Calu3 (cell line): Measurements from ENCODE around the gene ANGPT4. TPM values are rescaled to one million over a fixed set of nuclear protein-coding genes. Genes with fewer than 3 reads are reported as not detected.

Experiments used
- BruUV-seq: library from RNA; stranded (reverse); fragments of 400-500 nt; replicated peaks from 2 replicates; lab custom pipeline; 2021; lab: Mats Ljungman, UMichigan
- CTCF ChIA-PET: fragments of 300-600 bp; sonication (Branson Sonifier 250); formaldehyde crosslinking; loops from one replicate; lab custom pipeline; 2022; ENCODE audit warnings: antibody characterized with exemption; lab: Charles Lee
- DNase-seq: peaks from one replicate; pipeline ENCODE4 v3.0.0; 2022
- H3K27ac Mint-ChIP-seq: one replicate; pipeline ENCODE4 v1.8.0; 2022; ENCODE audit warnings: mixed read lengths; ENCODE audit not compliant: unreplicated experiment
- H3K27me3 Mint-ChIP-seq: one replicate; pipeline ENCODE4 v1.8.0; 2022; ENCODE audit warnings: mixed read lengths; ENCODE audit not compliant: unreplicated experiment
- H3K36me3 Mint-ChIP-seq: one replicate; pipeline ENCODE4 v1.8.0; 2022; ENCODE audit warnings: mild to moderate bottlenecking, moderate library complexity, mixed read lengths; ENCODE audit not compliant: insufficient read depth, unreplicated experiment
- H3K4me1 Mint-ChIP-seq: one replicate; pipeline ENCODE4 v1.8.0; 2022; ENCODE audit warnings: mild to moderate bottlenecking, low read depth, mixed read lengths; ENCODE audit not compliant: unreplicated experiment
- H3K4me3 Mint-ChIP-seq: one replicate; pipeline ENCODE4 v1.8.0; 2022; ENCODE audit warnings: mild to moderate bottlenecking, low read depth, moderate library complexity, mixed read lengths; ENCODE audit not compliant: unreplicated experiment
- H3K9me3 Mint-ChIP-seq: one replicate; pipeline ENCODE4 v1.8.0; 2022; ENCODE audit warnings: low read depth, mixed read lengths; ENCODE audit not compliant: unreplicated experiment
- CTCF ChIP-seq: fragments of 200-600 bp; IDR thresholded peaks from one replicate; pipeline ENCODE4 v1.8.0; 2022; ENCODE audit warnings: antibody characterized with exemption; ENCODE audit not compliant: unreplicated experiment
- intact Hi-C: fragments of 100-400 bp; cut with micrococcal nuclease; formaldehyde crosslinking; loops from one replicate; pipeline ENCODE4 v1.10.0; 2022; ENCODE audit not compliant: unreplicated experiment
- total RNA-seq: library from RNA; stranded (reverse); gene quantifications from 2 replicates; pipeline ENCODE4 v1.2.3, GENCODE V29; 2022

The ANGPT4 gene
- total RNA-seq, 1 experiment from 2014 or later = not detected

GRCh38 chr20:821731-822065 is 94.4 kb downstream of the ANGPT4 start:
- Mint-ChIP-seq H3K4me1 (no peaks in the 10 kb centered on the region), H3K27ac (no peak overlapping the region), H3K36me3 (no peaks in the 10 kb centered on the region), H3K27me3 (peaks cover 14% of the 10 kb centered on the region), H3K4me3 (no peak overlapping the region), H3K9me3 (no peaks in the 10 kb centered on the region)
- no peak for TF ChIP-seq CTCF
- DNase-seq = no peak
- CTCF ChIA-PET = no interaction called here
- BruUV-seq = no TSS peak
- intact Hi-C loops = no loop called here

GRCh38 chr20:821046-821730 is 94.9 kb downstream of the ANGPT4 start:
- intact Hi-C loops = no loop called here
- Mint-ChIP-seq H3K27ac (no peak overlapping the region), H3K9me3 (no peaks in the 10 kb centered on the region), H3K4me1 (no peaks in the 10 kb centered on the region), H3K36me3 (no peaks in the 10 kb centered on the region), H3K4me3 (no peak overlapping the region), H3K27me3 (peaks cover 14% of the 10 kb centered on the region)
- TF ChIP-seq CTCF = no peak
- DNase-seq = no peak
- no TSS peak for BruUV-seq
- CTCF ChIA-PET = no interaction called here

GRCh38 chr20:820323-820953 is 95.7 kb downstream of the ANGPT4 start:
- H3K27ac Mint-ChIP-seq = no peak overlapping the region
- intact Hi-C loops = no loop called here
- H3K27me3 Mint-ChIP-seq = peaks cover 21% of the 10 kb centered on the region
- TF ChIP-seq CTCF = no peak
- no peaks in the 10 kb centered on the region for H3K36me3 Mint-ChIP-seq
- H3K4me3 Mint-ChIP-seq = no peak overlapping the region
- H3K4me1 Mint-ChIP-seq = no peaks in the 10 kb centered on the region
- CTCF ChIA-PET = interaction anchor here (1.2 kb wide), 1 partner anchor 13 kb away, joined by 5 read pairs; no protein-coding TSS in a partner anchor
- DNase-seq = no peak
- no TSS peak for BruUV-seq
- H3K9me3 Mint-ChIP-seq = no peaks in the 10 kb centered on the region

Other genes starting within 250 kb of the ANGPT4 start
- gene SCRT2, start 240.5 kb downstream of the ANGPT4 start, total RNA-seq = not detected in 2 replicates
- 11.1 TPM in 2 replicates for gene SLC52A3, start 147.8 kb downstream of the ANGPT4 start, total RNA-seq
- 14.5 and 14.9 TPM in 2 replicates for gene FAM110A, start 82.6 kb downstream of the ANGPT4 start, total RNA-seq
- not detected in 2 replicates for gene RSPO4, start 86.0 kb upstream of the ANGPT4 start, total RNA-seq
- 112 and 128 TPM in 2 replicates for gene PSMF1, start 202.3 kb upstream of the ANGPT4 start, total RNA-seq